Mucosa of descending colon (tissue), 3 donors: ENCODE results near the gene MCC. TPM values are rescaled to one million over a fixed set of nuclear protein-coding genes. Genes with fewer than 3 reads are reported as not detected.

Source experiments
- ATAC-seq: fragments of 200-7000 bp; cut with Tn5 transposase; one replicate; pipeline ENCODE4 v1.9.1; 2020; ENCODE audit warnings: mild to moderate bottlenecking, moderate library complexity
- DNase-seq, 3 donors: peaks; one replicate each; pipeline ENCODE4 v3.0.0-alpha.2; 2020
- H3K36me3 ChIP-seq: fragments of 200-600 bp; one replicate; pipeline ENCODE4 v1.8.0; 2021; ENCODE audit warnings: low read depth, mild to moderate bottlenecking
- H3K4me1 ChIP-seq: fragments of 200-600 bp; one replicate; pipeline ENCODE4 v1.8.0; 2021; ENCODE audit warnings: low read depth, mild to moderate bottlenecking
- H3K4me3 ChIP-seq: fragments of 200-600 bp; one replicate; pipeline ENCODE4 v1.8.0; 2021; ENCODE audit warnings: mild to moderate bottlenecking
- H3K9me3 ChIP-seq: fragments of 200-600 bp; one replicate; pipeline ENCODE4 v1.8.0; 2021; ENCODE audit warnings: mild to moderate bottlenecking
- CTCF ChIP-seq: fragments of 200-600 bp; IDR thresholded peaks from one replicate; pipeline ENCODE4 v1.8.0; 2022; ENCODE audit warnings: antibody characterized with exemption, mild to moderate bottlenecking
- intact Hi-C, 2 donors: fragments of 100-400 bp; cut with DNase I in 1 of 2; cut with micrococcal nuclease in 1 of 2; formaldehyde crosslinking; loops; one replicate each; pipeline versions ENCODE4 v1.11.0 to v1.11.1; 2022; cut with DNase I, micrococcal nuclease
- total RNA-seq, 3 donors: library from RNA; stranded (reverse); fragmentation: NEBNext Ultra II Directional in 2 of 3; extraction: Animal tissue kit (Norgen Biotek cat#: 25700) in 2 of 3; gene quantifications; one replicate each; pipeline versions ENCODE4 v1.2.1 to v1.2.4, GENCODE V29; 2021 to 2023
- donor health status: DM: no; HTN: no; CAD: no; lungs with moderate emphysema.
- donor health status: DM: no; HTN: no; CAD: no.
- donor health status: DM: no; HTN: yes; CAD: no.

The MCC gene
- total RNA-seq, 3 donors from 2014 or later = 1.5 to 7.4 (median 4.4) TPM

GRCh38 chr5:113376640-113377039 is 111.6 kb downstream of the MCC start:
- no peak for TF ChIP-seq CTCF
- H3K4me3 ChIP-seq = no peak overlapping the region
- intact Hi-C loops = loop anchor here in 1 of 2 donors (10.0 kb wide), 1 partner anchor 228 kb away; no protein-coding TSS in a partner anchor
- ATAC-seq (no peak), DNase-seq (no peak)
- H3K36me3 ChIP-seq = no peaks in the 10 kb centered on the region
- no peaks in the 10 kb centered on the region for H3K9me3 ChIP-seq
- H3K4me1 ChIP-seq = no peaks in the 10 kb centered on the region

- ATAC-seq (no peak), DNase-seq (no peak)
- Histone ChIP-seq H3K4me1 (no peaks in the 10 kb centered on the region), H3K36me3 (no peaks in the 10 kb centered on the region), H3K4me3 (no peak overlapping the region), H3K9me3 (no peaks in the 10 kb centered on the region)
- intact Hi-C loops = loop anchor here in 1 of 2 donors (10.0 kb wide), 1 partner anchor 229 kb away; no protein-coding TSS in a partner anchor
- no peak for TF ChIP-seq CTCF
Observed at GRCh38 chr5:113375480-113376060, 112.7 kb downstream of the MCC start.

GRCh38 chr5:113373426-113373825 is 114.8 kb downstream of the MCC start:
- Histone ChIP-seq H3K36me3 (no peaks in the 10 kb centered on the region), H3K9me3 (no peaks in the 10 kb centered on the region), H3K4me3 (no peak overlapping the region), H3K4me1 (no peaks in the 10 kb centered on the region)
- intact Hi-C loops = loop anchor here in 1 of 2 donors (10.0 kb wide), 1 partner anchor 231 kb away; no protein-coding TSS in a partner anchor
- ATAC-seq (no peak), DNase-seq (no peak)
- no peak for TF ChIP-seq CTCF

GRCh38 chr5:113371721-113372196 is 116.5 kb downstream of the MCC start:
- no peak for DNase-seq
- no peak for ATAC-seq
- Histone ChIP-seq H3K4me3 (no peak overlapping the region), H3K36me3 (no peaks in the 10 kb centered on the region), H3K9me3 (no peaks in the 10 kb centered on the region), H3K4me1 (no peaks in the 10 kb centered on the region)
- no peak for TF ChIP-seq CTCF
- intact Hi-C loops = loop anchor here in 1 of 2 donors (10.0 kb wide), 1 partner anchor 233 kb away; no protein-coding TSS in a partner anchor

GRCh38 chr5:113367586-113367985 is 120.7 kb downstream of the MCC start:
- Histone ChIP-seq H3K36me3 (no peaks in the 10 kb centered on the region), H3K9me3 (peaks cover 10% of the 10 kb centered on the region), H3K4me3 (no peak overlapping the region), H3K4me1 (no peaks in the 10 kb centered on the region)
- ATAC-seq = no peak
- no peak for DNase-seq
- no peak for TF ChIP-seq CTCF
- intact Hi-C loops = no loop called here
